Stimulated activated CD4-positive, alpha-beta T cell treated with anti-CD3 and anti-CD28 coated beads, Interleukin-15, amount 100 ng/mL, for 24 hours (primary cell): ENCODE data around the gene GIMAP1.

Experiments
- DNase-seq: peaks from one replicate; pipeline ENCODE4 v3.0.0-alpha.2; 2020

GIMAP1 gene

DNA sequence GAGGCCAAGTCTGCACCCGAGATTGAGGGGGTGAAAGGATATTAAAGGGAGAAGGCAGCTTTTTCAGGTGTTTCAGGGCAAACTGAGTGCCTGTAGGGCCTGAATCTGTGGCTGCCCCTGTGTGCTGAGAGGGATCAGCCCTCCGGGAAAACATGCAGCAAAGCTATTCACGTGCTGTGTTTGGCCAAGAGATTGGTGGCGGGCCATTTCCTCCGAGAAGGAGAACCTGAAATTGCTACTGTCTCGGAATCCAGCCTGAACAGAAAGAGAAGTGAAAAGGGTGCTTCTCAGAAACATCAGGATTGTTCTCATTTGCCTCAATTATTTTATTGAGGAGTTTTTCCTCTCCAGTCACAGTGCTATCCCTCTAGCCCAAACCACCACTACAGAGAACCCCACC is 36.8 kb downstream of the GIMAP1 start:
- no peak for DNase-seq

DNA sequence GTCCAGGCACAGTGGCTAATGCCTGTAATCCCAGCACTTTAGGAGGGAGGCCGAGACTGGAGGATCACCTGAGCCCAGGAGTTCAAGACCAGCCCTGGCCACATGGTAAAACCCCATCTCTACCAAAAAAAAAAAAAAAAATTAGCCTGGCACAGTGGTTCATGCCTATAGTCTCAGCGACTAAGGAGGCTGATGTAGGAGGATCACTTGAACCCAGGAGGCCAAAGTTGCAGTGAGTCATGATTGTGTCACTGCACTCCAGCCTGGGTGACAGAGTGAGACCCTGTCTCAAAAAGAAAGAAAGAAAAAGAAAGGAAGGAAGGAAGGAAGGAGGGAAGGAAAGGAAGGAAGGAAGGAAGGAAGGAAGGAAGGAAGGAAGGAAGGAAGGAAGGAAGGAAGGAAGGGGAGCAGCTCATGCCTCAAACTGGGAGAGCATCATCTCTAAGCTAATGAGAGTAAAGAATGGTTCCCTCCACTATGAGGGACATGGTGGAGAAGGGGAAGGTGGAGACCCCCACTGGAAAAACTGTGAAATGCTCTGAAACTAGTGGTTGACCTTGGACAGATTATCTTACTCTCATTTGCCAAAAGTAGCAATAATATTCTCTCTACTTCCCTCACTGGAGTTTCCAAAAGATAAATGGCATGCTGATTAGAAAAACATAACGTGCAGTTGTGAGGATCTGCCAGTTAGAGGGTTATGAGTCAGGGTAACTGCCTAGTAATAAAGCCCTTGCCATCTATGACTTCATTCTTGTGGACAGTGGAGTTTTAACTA is 37.6 kb downstream of the GIMAP1 start:
- peak; percentile 50 for DNase-seq

GRCh38 chr7:150754951-150755350 is 38.5 kb downstream of the GIMAP1 start:
- no peak for DNase-seq

DNA sequence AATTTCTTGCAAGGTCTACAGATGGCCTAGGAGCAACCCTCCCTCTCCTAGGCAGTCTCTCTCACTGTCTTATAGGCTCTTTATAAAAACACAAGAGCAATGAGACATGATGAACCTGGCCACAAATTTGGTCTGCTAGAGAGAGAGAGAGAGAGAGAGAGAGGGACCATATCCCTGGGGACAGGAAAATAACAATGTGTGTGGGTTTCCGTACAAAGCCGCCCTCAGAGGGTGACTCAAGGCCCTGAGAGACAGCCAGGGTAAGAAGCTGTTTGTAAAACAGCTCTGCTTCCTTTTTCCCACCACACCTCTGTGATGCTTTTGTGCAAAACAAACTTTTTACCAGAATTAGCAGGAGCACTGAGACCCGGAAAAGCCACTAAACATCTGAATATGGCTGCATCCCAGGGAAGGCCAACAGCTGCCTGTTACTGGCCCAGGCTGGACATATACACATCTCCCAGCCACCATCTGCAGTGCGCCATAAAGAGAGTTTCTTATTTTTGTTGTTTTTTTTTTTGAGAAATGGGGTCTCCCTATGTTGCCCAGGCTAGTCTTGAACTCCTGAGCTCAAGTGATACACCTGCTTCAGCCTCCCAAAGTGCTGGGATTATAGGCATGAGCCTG is 39.2 kb downstream of the GIMAP1 start:
- DNase-seq: peak; percentile 76

- no peak for DNase-seq
Observed at GRCh38 chr7:150756166-150756565, 39.8 kb downstream of the GIMAP1 start.

DNA sequence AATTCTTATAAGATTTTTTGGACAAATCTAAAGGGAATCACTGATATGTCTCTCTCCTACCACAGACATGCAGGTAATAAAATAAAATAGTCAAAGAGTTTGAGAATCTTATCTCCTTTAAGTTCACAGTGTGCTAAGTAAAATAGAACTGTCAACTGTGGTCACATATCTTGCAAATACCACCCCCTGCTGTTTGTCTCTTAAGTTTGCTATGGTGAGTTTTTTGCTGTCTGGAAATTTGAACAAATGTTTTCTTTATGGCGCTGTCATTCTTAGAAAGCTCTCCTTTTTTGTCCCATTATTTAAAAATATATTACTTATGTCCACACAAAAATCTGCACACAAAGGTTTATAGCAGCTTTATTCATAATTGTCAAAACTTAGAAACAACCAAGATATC is 40.4 kb downstream of the GIMAP1 start:
- DNase-seq: no peak

DNA sequence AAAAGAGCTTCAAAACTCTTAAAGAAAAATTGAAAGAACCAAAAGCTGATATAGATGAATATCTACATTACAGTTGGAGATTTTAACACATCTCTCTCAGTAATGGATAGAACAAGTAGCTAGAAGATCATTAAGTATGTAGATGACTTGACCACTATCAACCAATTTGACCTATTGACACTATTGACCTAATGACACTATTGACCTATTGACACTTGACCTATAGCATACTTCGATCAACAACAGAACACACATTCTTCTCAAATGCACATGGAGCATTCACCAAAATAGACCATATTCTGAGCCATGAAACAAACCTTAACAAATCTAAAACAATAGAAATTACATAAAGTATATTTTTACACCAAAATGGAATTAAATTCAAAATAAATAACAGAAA is 43.1 kb downstream of the GIMAP1 start:
- DNase-seq: no peak

DNA sequence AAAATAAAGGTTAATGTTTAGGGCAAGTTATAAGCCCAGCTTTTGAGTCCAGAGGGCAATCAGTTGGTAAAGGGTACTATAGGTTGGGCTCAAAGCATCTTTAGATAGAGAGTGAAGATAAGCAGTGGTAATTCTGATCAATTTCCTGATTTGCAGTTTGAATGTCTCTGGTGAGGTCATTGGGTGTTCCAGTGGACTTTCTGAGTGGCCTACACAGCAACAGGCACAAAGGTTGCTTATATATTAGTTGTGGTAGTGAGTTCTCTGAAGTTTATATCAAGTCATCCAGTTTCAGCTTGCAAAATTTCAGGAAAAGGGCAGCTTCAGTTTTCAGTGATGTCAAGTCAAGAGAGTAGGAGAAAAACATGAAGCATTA is 49.9 kb downstream of the GIMAP1 start:
- DNase-seq: no peak

DNA sequence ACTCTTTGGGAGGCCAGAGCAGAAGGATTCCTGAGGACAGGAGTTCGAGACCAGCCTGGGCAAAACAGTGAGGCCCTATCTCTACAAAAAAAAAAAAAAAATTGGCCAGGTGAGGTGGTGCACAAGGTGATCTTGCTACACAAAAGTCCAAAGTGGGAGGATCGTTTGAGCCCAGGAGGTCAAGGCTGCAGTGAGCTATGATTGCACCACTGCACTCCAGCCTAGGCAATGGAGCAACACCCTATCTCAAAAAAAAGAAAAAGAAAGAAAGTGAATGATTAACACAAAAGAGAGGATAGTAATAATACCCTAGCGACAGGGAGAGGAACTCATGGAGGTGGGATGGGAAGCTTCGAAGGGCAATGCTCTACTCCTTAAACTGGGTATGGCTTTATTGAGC is 53.4 kb downstream of the GIMAP1 start:
- DNase-seq: no peak
